Activated naive CD4-positive, alpha-beta T cell treated with anti-CD3 and anti-CD28 coated beads, Interleukin-2, amount 10 ng/mL, durations not matched to agents 7 days and 5 days (primary cell): ENCODE measurements around the gene CENPP.

Source experiments
- CTCF ChIA-PET: fragments of 350-600 bp; sonication (Branson Sonifier 250); formaldehyde crosslinking; loops from one replicate; lab custom pipeline; 2021; ENCODE audit warnings: antibody characterized with exemption; lab: Charles Lee
- DNase-seq: peaks from one replicate; pipeline ENCODE4 v3.0.0-alpha.2; 2020
- H3K27ac Mint-ChIP-seq: one replicate; pipeline ENCODE4 v1.8.0; 2021; ENCODE audit warnings: mild to moderate bottlenecking, moderate library complexity, mixed read lengths
- H3K27me3 Mint-ChIP-seq: one replicate; pipeline ENCODE4 v1.8.0; 2021; ENCODE audit warnings: mild to moderate bottlenecking, mixed read lengths
- H3K36me3 Mint-ChIP-seq: one replicate; pipeline ENCODE4 v1.8.0; 2021; ENCODE audit warnings: mixed read lengths
- H3K4me1 Mint-ChIP-seq: one replicate; pipeline ENCODE4 v1.8.0; 2021; ENCODE audit warnings: mixed read lengths
- H3K4me3 Mint-ChIP-seq: one replicate; pipeline ENCODE4 v1.8.0; 2021; ENCODE audit warnings: mild to moderate bottlenecking, moderate library complexity, mixed read lengths
- H3K9me3 Mint-ChIP-seq: one replicate; pipeline ENCODE4 v1.8.0; 2021; ENCODE audit warnings: mixed read lengths

Gene CENPP

GRCh38 chr9:92644278-92644677 lies 318.5 kb downstream of the CENPP start:
- Mint-ChIP-seq H3K36me3 (peaks cover 43% of the 10 kb centered on the region), H3K27me3 (no peaks in the 10 kb centered on the region), H3K4me1 (no peaks in the 10 kb centered on the region), H3K9me3 (no peaks in the 10 kb centered on the region), H3K27ac (peak overlapping the region; percentile 21), H3K4me3 (no peak overlapping the region)
- CTCF ChIA-PET: no interaction called here
- DNase-seq: no peak

DNA sequence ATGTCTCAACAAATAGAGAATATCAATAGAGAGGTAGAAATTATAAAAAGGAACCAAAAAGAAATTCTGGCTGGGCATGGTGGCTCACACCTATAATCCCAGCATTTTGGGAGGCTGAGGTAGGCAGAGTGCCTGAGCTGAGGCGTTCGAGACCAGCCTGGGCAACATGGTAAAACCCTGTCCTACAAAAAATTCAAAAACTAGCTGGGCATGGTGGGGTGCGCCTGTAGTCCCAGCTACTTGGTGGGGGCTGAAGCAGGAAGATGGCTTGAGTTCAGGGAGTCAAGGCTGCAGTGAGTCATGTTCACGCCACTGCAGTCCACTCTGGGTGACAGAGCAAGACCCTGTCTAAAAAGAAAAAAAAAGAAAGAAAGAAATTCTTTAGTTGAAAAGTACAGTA lies 319.3 kb downstream of the CENPP start:
- Mint-ChIP-seq H3K36me3 (peaks cover 44% of the 10 kb centered on the region), H3K27me3 (no peaks in the 10 kb centered on the region), H3K9me3 (no peaks in the 10 kb centered on the region), H3K4me1 (no peaks in the 10 kb centered on the region), H3K27ac (no peak overlapping the region), H3K4me3 (no peak overlapping the region)
- CTCF ChIA-PET: no interaction called here
- DNase-seq: no peak

GRCh38 chr9:92647671-92648473 lies 322.1 kb downstream of the CENPP start:
- no peak for DNase-seq
- Mint-ChIP-seq H3K36me3 (peaks cover 45% of the 10 kb centered on the region), H3K4me3 (no peak overlapping the region), H3K4me1 (no peaks in the 10 kb centered on the region), H3K9me3 (no peaks in the 10 kb centered on the region), H3K27ac (no peak overlapping the region), H3K27me3 (no peaks in the 10 kb centered on the region)
- CTCF ChIA-PET: no interaction called here

- no peak for DNase-seq
- no peaks in the 10 kb centered on the region for H3K27me3 Mint-ChIP-seq
- H3K36me3 Mint-ChIP-seq: peaks cover 45% of the 10 kb centered on the region
- H3K4me1 Mint-ChIP-seq: no peaks in the 10 kb centered on the region
- no peak overlapping the region for H3K4me3 Mint-ChIP-seq
- CTCF ChIA-PET: no interaction called here
- no peak overlapping the region for H3K27ac Mint-ChIP-seq
- no peaks in the 10 kb centered on the region for H3K9me3 Mint-ChIP-seq
These were observed 322.8 kb downstream of the CENPP start for GRCh38 chr9:92648474-92648971.

- H3K4me3 Mint-ChIP-seq: no peak overlapping the region
- H3K36me3 Mint-ChIP-seq: peaks cover 42% of the 10 kb centered on the region
- H3K27me3 Mint-ChIP-seq: no peaks in the 10 kb centered on the region
- H3K4me1 Mint-ChIP-seq: no peaks in the 10 kb centered on the region
- no peak for DNase-seq
- no peaks in the 10 kb centered on the region for H3K9me3 Mint-ChIP-seq
- CTCF ChIA-PET: no interaction called here
- no peak overlapping the region for H3K27ac Mint-ChIP-seq
These were observed 323.3 kb downstream of the CENPP start for GRCh38 chr9:92649007-92649406.

GRCh38 chr9:92650296-92650695 lies 324.5 kb downstream of the CENPP start:
- Mint-ChIP-seq H3K9me3 (no peaks in the 10 kb centered on the region), H3K27ac (no peak overlapping the region), H3K27me3 (no peaks in the 10 kb centered on the region), H3K4me1 (no peaks in the 10 kb centered on the region), H3K36me3 (peaks cover 30% of the 10 kb centered on the region), H3K4me3 (no peak overlapping the region)
- DNase-seq: no peak
- CTCF ChIA-PET: no interaction called here

- DNase-seq: no peak
- H3K27me3 Mint-ChIP-seq: no peaks in the 10 kb centered on the region
- H3K9me3 Mint-ChIP-seq: no peaks in the 10 kb centered on the region
- H3K27ac Mint-ChIP-seq: no peak overlapping the region
- H3K4me1 Mint-ChIP-seq: no peaks in the 10 kb centered on the region
- H3K4me3 Mint-ChIP-seq: no peak overlapping the region
- CTCF ChIA-PET: no interaction called here
- peaks cover 29% of the 10 kb centered on the region for H3K36me3 Mint-ChIP-seq
These were observed 325.3 kb downstream of the CENPP start for GRCh38 chr9:92650839-92651621.

GRCh38 chr9:92652461-92652860 lies 326.7 kb downstream of the CENPP start:
- no peaks in the 10 kb centered on the region for H3K27me3 Mint-ChIP-seq
- DNase-seq: no peak
- peaks cover 26% of the 10 kb centered on the region for H3K36me3 Mint-ChIP-seq
- no peak overlapping the region for H3K4me3 Mint-ChIP-seq
- CTCF ChIA-PET: no interaction called here
- H3K27ac Mint-ChIP-seq: no peak overlapping the region
- H3K9me3 Mint-ChIP-seq: no peaks in the 10 kb centered on the region
- no peaks in the 10 kb centered on the region for H3K4me1 Mint-ChIP-seq

GRCh38 chr9:92654481-92655301 lies 328.9 kb downstream of the CENPP start:
- Mint-ChIP-seq H3K4me3 (no peak overlapping the region), H3K4me1 (no peaks in the 10 kb centered on the region), H3K27ac (no peak overlapping the region), H3K36me3 (peaks cover 28% of the 10 kb centered on the region), H3K27me3 (no peaks in the 10 kb centered on the region), H3K9me3 (no peaks in the 10 kb centered on the region)
- DNase-seq: no peak
- CTCF ChIA-PET: no interaction called here

DNA sequence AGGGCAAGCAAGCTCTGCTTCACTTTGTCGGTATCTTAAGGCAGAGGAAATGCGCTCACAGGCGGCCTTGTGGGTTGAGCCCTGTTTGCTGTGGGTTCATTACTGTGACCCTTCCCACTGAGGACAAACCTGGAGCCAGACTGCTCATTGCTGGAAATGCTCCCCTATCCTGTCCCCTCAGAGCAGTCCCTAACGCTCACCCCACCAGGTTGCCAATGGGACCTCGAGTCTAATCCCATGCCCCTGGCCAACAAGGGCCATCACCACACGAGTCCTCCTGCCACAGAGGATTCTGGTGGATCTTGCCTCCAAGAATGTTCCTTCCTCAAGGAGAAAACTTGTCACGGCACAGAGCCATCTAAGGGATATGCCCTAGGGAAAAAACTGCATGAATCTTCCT lies 329.6 kb downstream of the CENPP start:
- no peaks in the 10 kb centered on the region for H3K9me3 Mint-ChIP-seq
- DNase-seq: no peak
- H3K4me3 Mint-ChIP-seq: no peak overlapping the region
- no peak overlapping the region for H3K27ac Mint-ChIP-seq
- CTCF ChIA-PET: no interaction called here
- no peaks in the 10 kb centered on the region for H3K27me3 Mint-ChIP-seq
- peaks cover 27% of the 10 kb centered on the region for H3K36me3 Mint-ChIP-seq
- no peaks in the 10 kb centered on the region for H3K4me1 Mint-ChIP-seq

GRCh38 chr9:92655896-92656536 lies 330.3 kb downstream of the CENPP start:
- H3K27me3 Mint-ChIP-seq: no peaks in the 10 kb centered on the region
- H3K36me3 Mint-ChIP-seq: peaks cover 22% of the 10 kb centered on the region
- no peak overlapping the region for H3K4me3 Mint-ChIP-seq
- no peak for DNase-seq
- H3K9me3 Mint-ChIP-seq: no peaks in the 10 kb centered on the region
- H3K27ac Mint-ChIP-seq: no peak overlapping the region
- CTCF ChIA-PET: no interaction called here
- H3K4me1 Mint-ChIP-seq: no peaks in the 10 kb centered on the region

- no peak for DNase-seq
- H3K27ac Mint-ChIP-seq: peak overlapping the region; percentile 24
- H3K9me3 Mint-ChIP-seq: no peaks in the 10 kb centered on the region
- CTCF ChIA-PET: no interaction called here
- H3K4me3 Mint-ChIP-seq: no peak overlapping the region
- no peaks in the 10 kb centered on the region for H3K27me3 Mint-ChIP-seq
- peaks cover 21% of the 10 kb centered on the region for H3K36me3 Mint-ChIP-seq
- H3K4me1 Mint-ChIP-seq: peaks cover under 1% of the 10 kb centered on the region
These were observed 330.8 kb downstream of the CENPP start for GRCh38 chr9:92656537-92656925.

DNA sequence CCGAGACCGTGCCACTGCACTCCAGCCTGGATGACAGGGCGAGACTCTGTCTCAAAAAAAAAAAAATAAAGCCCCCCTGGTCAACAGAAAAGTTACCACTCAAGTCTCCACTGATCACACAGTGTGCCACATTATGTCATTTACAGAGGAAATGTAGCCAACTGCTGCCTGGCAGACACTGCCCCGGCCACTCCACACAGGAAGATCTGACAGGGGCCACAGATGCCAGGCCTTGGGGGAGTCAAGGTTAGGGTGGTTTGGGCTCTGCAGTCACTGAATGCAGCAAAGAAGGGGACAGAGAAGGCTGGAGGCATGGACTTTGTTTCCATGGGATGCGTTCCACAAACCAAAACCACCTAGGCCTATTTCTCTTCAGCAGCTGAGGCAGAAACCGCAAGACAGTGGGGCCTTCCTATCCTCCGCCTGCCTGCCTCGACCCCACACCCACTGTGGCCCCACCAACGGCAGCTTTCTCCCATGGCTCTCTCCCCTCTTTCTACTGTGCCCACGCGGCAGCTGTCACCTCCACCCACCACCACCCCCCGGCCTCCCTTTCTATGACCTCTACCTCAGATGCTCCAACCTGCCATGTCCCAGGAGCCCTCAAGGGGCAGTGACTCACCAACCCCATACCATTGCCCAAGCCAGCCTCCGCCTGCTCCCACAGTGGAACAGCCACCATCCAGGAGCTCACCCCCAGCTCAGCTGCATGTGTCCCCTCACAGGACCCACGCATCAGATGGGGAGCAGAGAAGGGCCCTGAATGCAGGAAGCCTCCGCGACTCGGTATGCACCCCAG lies 331.7 kb downstream of the CENPP start:
- Mint-ChIP-seq H3K27me3 (no peaks in the 10 kb centered on the region), H3K4me1 (peaks cover 3% of the 10 kb centered on the region), H3K27ac (peak overlapping the region; percentile 70), H3K9me3 (no peaks in the 10 kb centered on the region), H3K4me3 (no peak overlapping the region), H3K36me3 (peaks cover 20% of the 10 kb centered on the region)
- no peak for DNase-seq
- CTCF ChIA-PET: no interaction called here
